K562 (cell line): ENCODE measurements around the gene SOCS3. TPM values are rescaled to one million over a fixed set of nuclear protein-coding genes. Genes with fewer than 3 reads are reported as not detected.

Source experiments
- ATAC-seq: fragments of 200-7000 bp; cut with Tn5 transposase; 3 replicates; pipeline ENCODE4 v1.9.1; 2020; ENCODE audit warnings: moderate library complexity
- BruUV-seq: library from RNA; stranded (reverse); fragments of 400-500 nt; replicated peaks from 2 replicates; lab custom pipeline; 2021; lab: Mats Ljungman, UMichigan
- CTCF ChIA-PET: fragments of 300-600 bp; formaldehyde crosslinking; extraction: SDS; loops from one replicate; lab custom pipeline; 2021; ENCODE audit warnings: low intra/inter-chr PET ratio; lab: Yijun Ruan, JAX
- POLR2A ChIA-PET: fragments of 300-600, 350-650 bp; sonication (Branson Sonifier 250); formaldehyde crosslinking; extraction: SDS; loops from one replicate; lab custom pipeline; 2021; ENCODE audit warnings: antibody characterized with exemption, inconsistent platforms; lab: Yijun Ruan, JAX
- DNase-seq, 4 experiments: peaks; one replicate each; pipeline versions ENCODE4 v3.0.0 to v3.0.0-alpha.2; 2011 to 2018; ENCODE audit warnings: low spot score in 3 of 4, mixed read lengths in 3 of 4; ENCODE audit errors: extremely low read depth in 1 of 4
- FAIRE-seq: peaks from 2 replicates; lab custom pipeline; 2011; peaks lifted over from hg19 to GRCh38; lab: Jason Lieb, UNC
- H2AFZ ChIP-seq: 2 replicates; pipeline ENCODE4 v1.6.0; 2011; ENCODE audit warnings: low read depth, low read length, control low read depth, inconsistent platforms
- H3K27ac ChIP-seq: fragments of 200-600 bp; 3 replicates; pipeline ENCODE4 v1.8.0; 2011; ENCODE audit warnings: low read depth, mild to moderate bottlenecking, control low read depth, inconsistent platforms, low read length, moderate library complexity, mixed read lengths; ENCODE audit errors: extremely low read depth
- H3K27me3 ChIP-seq, 2 experiments: fragments of 300-600 bp in 1 of 2; 2 replicates in 1 of 2; 3 replicates in 1 of 2; pipeline versions ENCODE4 v1.6.0 to v1.8.0; 2011; ENCODE audit warnings: inconsistent platforms in 2 of 2, low read length in 2 of 2, mild to moderate bottlenecking in 1 of 2, mixed read lengths in 1 of 2, moderate library complexity in 1 of 2; ENCODE audit not compliant: control insufficient read depth in 2 of 2, insufficient read depth in 2 of 2
- H3K36me3 ChIP-seq: fragments of 300-600 bp; 3 replicates; pipeline ENCODE4 v1.8.0; 2011; ENCODE audit warnings: mild to moderate bottlenecking, low read length, inconsistent platforms; ENCODE audit not compliant: control insufficient read depth, insufficient read depth
- H3K4me1 ChIP-seq, 2 experiments: fragments of 200-600 bp in 1 of 2; replicated peaks in 1 of 2; 2 replicates in 1 of 2; 3 replicates in 1 of 2; pipeline versions ENCODE4 v1.5.1 to v1.8.0; 2011; ENCODE audit warnings: inconsistent platforms in 2 of 2, low read length in 2 of 2, mild to moderate bottlenecking in 1 of 2, mixed read lengths in 1 of 2, moderate library complexity in 1 of 2; ENCODE audit not compliant: control insufficient read depth in 2 of 2, insufficient read depth in 2 of 2
- H3K4me2 ChIP-seq: 2 replicates; pipeline ENCODE4 v1.6.1; 2011; ENCODE audit warnings: low read length, control low read depth, inconsistent platforms, mixed read lengths; ENCODE audit not compliant: insufficient read depth
- H3K4me3 ChIP-seq: fragments of 200-600 bp; sonication (generic), shearing (Covaris generic); 2 replicates; pipeline ENCODE4 v1.5.1; 2016; ENCODE audit warnings: control low read depth, inconsistent platforms
- H3K79me2 ChIP-seq: fragments of 200-600 bp; 3 replicates; pipeline ENCODE4 v1.8.0; 2011; ENCODE audit warnings: low read length, inconsistent platforms; ENCODE audit not compliant: control insufficient read depth, insufficient read depth
- H3K9ac ChIP-seq, 2 experiments: 2 replicates each; pipeline versions ENCODE4 v1.6.0 to v1.6.1; 2011; ENCODE audit warnings: low read depth in 2 of 2, low read length in 2 of 2, control low read depth in 1 of 2, inconsistent platforms in 1 of 2, mild to moderate bottlenecking in 1 of 2, mixed read lengths in 1 of 2; ENCODE audit not compliant: insufficient read depth in 1 of 2
- H3K9me1 ChIP-seq: one replicate; pipeline ENCODE4 v1.6.0; 2011; ENCODE audit warnings: inconsistent platforms, mild to moderate bottlenecking, low read length, moderate library complexity; ENCODE audit not compliant: control insufficient read depth, insufficient read depth
- H3K9me3 ChIP-seq: replicated peaks from 2 replicates; pipeline ENCODE4 v1.5.1; 2011; ENCODE audit warnings: low read depth, low read length, inconsistent platforms; ENCODE audit not compliant: control insufficient read depth, insufficient read depth
- H4K20me1 ChIP-seq: replicated peaks from 2 replicates; pipeline ENCODE4 v1.6.1; 2011; ENCODE audit warnings: low read length, inconsistent platforms, mixed read lengths; ENCODE audit not compliant: control insufficient read depth, insufficient read depth
- CTCFL ChIP-seq: IDR thresholded peaks from 2 replicates; pipeline ENCODE4 v1.6.1; 2011; ENCODE audit warnings: borderline replicate concordance, low read depth, mild to moderate bottlenecking, moderate library complexity, low read length; ENCODE audit not compliant: insufficient read depth, poor library complexity, severe bottlenecking
- E2F4 ChIP-seq: sonication (generic); formaldehyde crosslinking; IDR thresholded peaks from 2 replicates; pipeline ENCODE4 v1.8.0; 2022; ENCODE audit warnings: mild to moderate bottlenecking, low read depth, missing genetic modification reagents
- MTA3 ChIP-seq: fragments of 450-650 bp; formaldehyde crosslinking; IDR thresholded peaks from 2 replicates; pipeline ENCODE4 v1.6.1; 2017; ENCODE audit warnings: mild to moderate bottlenecking, borderline replicate concordance
- TCF3 ChIP-seq: sonication (generic); formaldehyde crosslinking; IDR thresholded peaks from 2 replicates; pipeline ENCODE4 v1.4.0; 2020; ENCODE audit warnings: mild to moderate bottlenecking, missing genetic modification reagents
- VEZF1 ChIP-seq: fragments of 200-800 bp; sonication (Bioruptor generic); IDR thresholded peaks from 2 replicates; pipeline ENCODE4 v1.6.1; 2017; ENCODE audit warnings: missing genetic modification characterization, missing compliant biosample characterization
- ZFP36 ChIP-seq: fragments of 150-350 bp; IDR thresholded peaks from 2 replicates; pipeline ENCODE4 v1.6.1; 2018; ENCODE audit warnings: low read length, low read depth; ENCODE audit not compliant: partially characterized antibody
- ZNF311 ChIP-seq: fragments of 250-450 bp; sonication (Bioruptor Pico); IDR thresholded peaks from 2 replicates; pipeline ENCODE4 v1.4.0; 2020; ENCODE audit warnings: mild to moderate bottlenecking, moderate library complexity
- ZNF766 ChIP-seq: fragments of 200-800 bp; sonication (Bioruptor generic); conservative IDR thresholded peaks from 2 replicates; pipeline ENCODE4 v1.6.1; 2016; ENCODE audit warnings: missing genetic modification characterization, missing compliant biosample characterization
- ZZZ3 ChIP-seq: fragments of 450-650 bp; IDR thresholded peaks from 2 replicates; pipeline ENCODE4 v1.6.1; 2016; ENCODE audit warnings: antibody characterized with exemption, mild to moderate bottlenecking, moderate library complexity
- WGBS: fragments of 100-300 bp; shearing (Covaris generic); methylation state at CpG from one replicate; pipeline ENCODE4 v1.1.6; 2016; ENCODE audit warnings: low coverage, mixed read lengths; ENCODE audit not compliant: insufficient coverage; ENCODE audit errors: missing lambda C conversion rate; 5-methylcytosine and 5-hydroxymethylcytosine counted together
- in situ Hi-C: fragments of 300-500 bp; cut with MboI; formaldehyde crosslinking; loops from 4 replicates; pipeline ENCODE4 v1.15.0; 2018; ENCODE audit warnings: inconsistent platforms, mixed read lengths
- intact Hi-C: fragments of 100-400 bp; cut with micrococcal nuclease; formaldehyde crosslinking; loops from 2 replicates; pipeline ENCODE4 v1.14.2; 2022
- polyA plus RNA-seq, 8 experiments: library from polyadenylated mRNA; depleted of rRNA in 4 of 8; stranded (reverse) in 5 of 8; unstranded in 3 of 8; fragments of >200 nt; fragmentation: Nextera tagmentation in 2 of 8; fragmentation: Illumina TruSeq in 1 of 8; extraction: Ambion mirVana in 2 of 8; extraction: Trizol in 1 of 8; gene quantifications; 2 replicates each; pipeline versions ENCODE4 v1.2.1 to v1.2.3, GENCODE V29; 2011 to 2014; ENCODE audit warnings: inconsistent platforms in 1 of 8, missing spikeins in 1 of 8
- total RNA-seq, 7 experiments: library from RNA; depleted of rRNA in 6 of 7; stranded (reverse); fragments of >200 nt in 6 of 7; fragmentation: Illumina TruSeq in 2 of 7; extraction: Trizol in 2 of 7; gene quantifications; 2 replicates each; pipeline versions ENCODE4 v1.2.1 to v1.2.3, GENCODE V29; 2011 to 2021; ENCODE audit warnings: low replicate concordance in 1 of 7

SOCS3 gene
- total and polyA plus RNA-seq, 9 of the 15 experiments (the other 6 are each of a cell fraction or from before 2014, with no cell fraction given): 0.56 to 38.9 (median 13.7) TPM

- Histone ChIP-seq H3K27ac (no peak overlapping the region), H3K9ac (no peak overlapping the region; a peak in 1 of 4 replicates), H3K4me2 (no peak overlapping the region), H3K9me3 (no peaks in the 10 kb centered on the region), H2AFZ (no peak overlapping the region), H3K4me3 (no peak overlapping the region)
- POLR2A ChIA-PET: interaction anchor here (1.2 to 1.4 kb wide), 2 partner anchors 9 to 20 kb away, joined by 3 to 6 read pairs; no protein-coding TSS in a partner anchor
- no TSS peak for BruUV-seq
- no peak for TF ChIP-seq ZZZ3
- no peak for TF ChIP-seq E2F4 (CRISPR knock-in tag)
- TF ChIP-seq TCF3 (CRISPR knock-in tag): no peak
- TF ChIP-seq VEZF1 (CRISPR knock-in tag): no peak
- TF ChIP-seq ZNF311: no peak
- no peak for TF ChIP-seq ZFP36
- no peak for TF ChIP-seq CTCFL
- TF ChIP-seq MTA3: no peak
- no peak for TF ChIP-seq ZNF766 (CRISPR knock-in tag)
- TF ChIP-seq, all 486 proteins: peak for 0
- no peaks in the 10 kb centered on the region for H3K9me1 ChIP-seq
- DNase-seq (no peak), ATAC-seq (no peak), FAIRE-seq (no peak)
- CTCF ChIA-PET: no interaction called here
- WGBS: 84% methylated on average over 8 of the region's 8 CpGs
- no peaks in the 10 kb centered on the region for H3K79me2 ChIP-seq
- H4K20me1 ChIP-seq: no peaks in the 10 kb centered on the region
- no peaks in the 10 kb centered on the region for H3K27me3 ChIP-seq
- in situ Hi-C loops (no loop called here), intact Hi-C loops (no loop called here)
- peaks cover 86% of the 10 kb centered on the region; the same call in 2 of the 3 replicates for H3K36me3 ChIP-seq
- H3K4me1 ChIP-seq: peaks cover 0 to 4% of the 10 kb centered on the region in 2 experiments; a peak in 1 of 5 replicates
Measured at GRCh38 chr17:78401891-78402290, 42.0 kb upstream of the SOCS3 start.
